ENCODE measurements around the gene MEX3C. TPM values are rescaled to one million over a fixed set of nuclear protein-coding genes. Genes with fewer than 3 reads are reported as not detected.

The MEX3C gene
- total RNA-seq, 1 experiment from 2014 or later = 76.3 TPM

GRCh38 chr18:51135795-51136194 is 61.7 kb downstream of the MEX3C start:
- in situ Hi-C loops (cut with HindIII; ENCODE audit: low pct_unique_long_range_greater_than_20kb, low sequenced_read_pairs) = no loop called here
- peak; percentile 6 for DNase-seq (ENCODE audit: low read depth, low spot score)

GRCh38 chr18:51135364-51135763 is 62.1 kb downstream of the MEX3C start:
- in situ Hi-C loops (cut with HindIII; ENCODE audit: low pct_unique_long_range_greater_than_20kb, low sequenced_read_pairs) = no loop called here

GRCh38 chr18:51134721-51135120 is 62.8 kb downstream of the MEX3C start:
- in situ Hi-C loops (cut with HindIII; ENCODE audit: low pct_unique_long_range_greater_than_20kb, low sequenced_read_pairs) = no loop called here
- no peak for DNase-seq (ENCODE audit: low read depth, low spot score)

More at GRCh38 chr18:51135364-51135763, 62.1 kb downstream of the MEX3C start:
- DNase-seq (ENCODE audit: low read depth, low spot score) = no peak

- in situ Hi-C loops (cut with HindIII; ENCODE audit: low pct_unique_long_range_greater_than_20kb, low sequenced_read_pairs) = no loop called here
- DNase-seq (ENCODE audit: low read depth, low spot score) = no peak
Observed at GRCh38 chr18:51133580-51134160, 63.8 kb downstream of the MEX3C start.

- DNase-seq (ENCODE audit: low read depth, low spot score) = no peak
- in situ Hi-C loops (cut with HindIII; ENCODE audit: low pct_unique_long_range_greater_than_20kb, low sequenced_read_pairs) = no loop called here
Observed at GRCh38 chr18:51132256-51132935, 65.1 kb downstream of the MEX3C start.

- in situ Hi-C loops (cut with HindIII; ENCODE audit: low pct_unique_long_range_greater_than_20kb, low sequenced_read_pairs) = no loop called here
- DNase-seq (ENCODE audit: low read depth, low spot score) = no peak
Observed at GRCh38 chr18:51128533-51128932, 68.9 kb downstream of the MEX3C start.

GRCh38 chr18:51127664-51128063 is 69.8 kb downstream of the MEX3C start:
- no peak for DNase-seq (ENCODE audit: low read depth, low spot score)
- in situ Hi-C loops (cut with HindIII; ENCODE audit: low pct_unique_long_range_greater_than_20kb, low sequenced_read_pairs) = no loop called here

- no peak for DNase-seq (ENCODE audit: low read depth, low spot score)
- in situ Hi-C loops (cut with HindIII; ENCODE audit: low pct_unique_long_range_greater_than_20kb, low sequenced_read_pairs) = no loop called here
Observed at GRCh38 chr18:51125976-51126375, 71.5 kb downstream of the MEX3C start.

Other genes with a start within 250 kb of the MEX3C start
- gene ELAC1, start 229.6 kb downstream of the MEX3C start, total RNA-seq (2014; rRNA removed; shearing (Covaris generic)) = 4.8 and 5.6 TPM in 2 replicates
- 84.6 and 95.2 TPM in 2 replicates for gene SMAD4, start 167.5 kb downstream of the MEX3C start, total RNA-seq (2014; rRNA removed; shearing (Covaris generic))